Endothelial cell of umbilical vein (primary cell): ENCODE measurements around the gene UBA5. TPM values are rescaled to one million over a fixed set of nuclear protein-coding genes. Genes with fewer than 3 reads are reported as not detected.

ENCODE experiments used
- BruUV-seq: library from RNA; stranded (reverse); fragments of 400-500 nt; replicated peaks from 2 replicates; lab custom pipeline; 2021; lab: Mats Ljungman, UMichigan
- CTCF ChIA-PET: fragments of 300-600, 350-600 bp; sonication (Branson Sonifier 250); formaldehyde crosslinking; loops from one replicate; lab custom pipeline; 2021; ENCODE audit warnings: antibody characterized with exemption, inconsistent platforms; lab: Charles Lee
- POLR2A ChIA-PET: fragments of 300-600, 350-600 bp; sonication (Branson Sonifier 250); formaldehyde crosslinking; loops from one replicate; lab custom pipeline; 2021; ENCODE audit warnings: antibody characterized with exemption, inconsistent platforms; lab: Charles Lee
- DNase-seq: peaks from one replicate; pipeline ENCODE4 v3.0.0-alpha.2; 2011; ENCODE audit warnings: low read depth, low spot score
- FAIRE-seq: peaks from 2 replicates; lab custom pipeline; 2011; peaks lifted over from hg19 to GRCh38; lab: Jason Lieb, UNC
- H2AFZ ChIP-seq: 2 replicates; pipeline ENCODE4 v1.6.0; 2012; ENCODE audit warnings: low read depth, low read length, control low read depth, inconsistent platforms
- H3K27ac ChIP-seq: 2 replicates; pipeline ENCODE4 v1.5.1; 2011; ENCODE audit warnings: low read depth, mild to moderate bottlenecking, control low read depth, low read length, moderate library complexity; ENCODE audit not compliant: insufficient read depth
- H3K27me3 ChIP-seq, 2 experiments: 2 replicates each; pipeline versions ENCODE4 v1.6.0 to v1.6.1; 2011; ENCODE audit warnings: low read length in 2 of 2, mixed read lengths in 1 of 2; ENCODE audit not compliant: control insufficient read depth in 2 of 2, insufficient read depth in 2 of 2
- H3K36me3 ChIP-seq, 2 experiments: 2 replicates in 1 of 2; 3 replicates in 1 of 2; pipeline ENCODE4 v1.5.1; 2011; ENCODE audit warnings: low read length in 2 of 2, mild to moderate bottlenecking in 1 of 2, moderate library complexity in 1 of 2; ENCODE audit not compliant: control insufficient read depth in 2 of 2, insufficient read depth in 2 of 2; ENCODE audit errors: extremely low read depth in 1 of 2
- H3K4me1 ChIP-seq: 3 replicates; pipeline ENCODE4 v1.5.1; 2011; ENCODE audit warnings: mild to moderate bottlenecking, low read length; ENCODE audit not compliant: control insufficient read depth, insufficient read depth; ENCODE audit errors: extremely low read depth
- H3K4me2 ChIP-seq: 2 replicates; pipeline ENCODE4 v1.6.1; 2011; ENCODE audit warnings: low read length, control low read depth, mixed read lengths; ENCODE audit not compliant: insufficient read depth
- H3K4me3 ChIP-seq, 3 experiments: fragments of 200-600 bp in 1 of 3; sonication (generic), shearing (Covaris generic) in 1 of 3; replicated peaks in 1 of 3; 2 replicates each; pipeline ENCODE4 v1.5.1; 2011 to 2016; ENCODE audit warnings: control low read depth in 3 of 3, low read length in 3 of 3, mild to moderate bottlenecking in 2 of 3, inconsistent platforms in 1 of 3, low read depth in 1 of 3, moderate library complexity in 1 of 3; ENCODE audit not compliant: insufficient read depth in 1 of 3
- H3K79me2 ChIP-seq: 2 replicates; pipeline ENCODE4 v1.6.0; 2012; ENCODE audit warnings: low read length, inconsistent platforms; ENCODE audit not compliant: control insufficient read depth, insufficient read depth
- H3K9ac ChIP-seq: replicated peaks from 2 replicates; pipeline ENCODE3; 2011; ENCODE audit warnings: low read length, control low read depth; ENCODE audit not compliant: insufficient read depth; ENCODE audit errors: extremely low read depth
- H3K9me1 ChIP-seq: replicated peaks from 3 replicates; pipeline ENCODE4 v1.6.0; 2011; ENCODE audit warnings: mild to moderate bottlenecking, low read length; ENCODE audit not compliant: control insufficient read depth, insufficient read depth; ENCODE audit errors: extremely low read depth
- H3K9me3 ChIP-seq: replicated peaks from 2 replicates; pipeline ENCODE4 v1.5.1; 2012; ENCODE audit warnings: low read length, inconsistent platforms; ENCODE audit not compliant: control insufficient read depth, insufficient read depth
- H4K20me1 ChIP-seq: replicated peaks from 2 replicates; pipeline ENCODE3; 2011; ENCODE audit warnings: mild to moderate bottlenecking, low read length; ENCODE audit not compliant: control insufficient read depth, insufficient read depth; ENCODE audit errors: extremely low read depth
- EZH2 ChIP-seq: IDR thresholded peaks from 2 replicates; pipeline ENCODE4 v1.6.1; 2012; ENCODE audit warnings: borderline replicate concordance, low read depth, mild to moderate bottlenecking, moderate library complexity, low read length, inconsistent platforms; ENCODE audit not compliant: severe bottlenecking
- FOS ChIP-seq: IDR thresholded peaks from 2 replicates; pipeline ENCODE4 v1.6.1; 2011; ENCODE audit warnings: mild to moderate bottlenecking, low read length, moderate library complexity, borderline replicate concordance; ENCODE audit not compliant: insufficient read depth
- JUN ChIP-seq: IDR thresholded peaks from 2 replicates; pipeline ENCODE4 v1.6.1; 2011; ENCODE audit warnings: borderline replicate concordance, low read depth; ENCODE audit not compliant: insufficient read length, insufficient read depth
- MAX ChIP-seq: IDR thresholded peaks from 2 replicates; pipeline ENCODE4 v1.6.1; 2011; ENCODE audit not compliant: insufficient read depth, insufficient read length
- MYC ChIP-seq: IDR thresholded peaks from one replicate; pipeline ENCODE4 v1.6.1; 2011; ENCODE audit warnings: mild to moderate bottlenecking, low read depth, low read length
- POLR2A ChIP-seq: IDR thresholded peaks from 2 replicates; pipeline ENCODE4 v1.6.1; 2012; ENCODE audit warnings: low read depth, mild to moderate bottlenecking, control low read depth, low read length
- POLR2AphosphoS5 ChIP-seq: IDR thresholded peaks from 2 replicates; pipeline ENCODE4 v1.6.1; 2012; ENCODE audit warnings: low read depth, mild to moderate bottlenecking, control low read depth, low read length, moderate library complexity; ENCODE audit not compliant: insufficient read depth
- dilution Hi-C: fragments of 300-500 bp; cut with MboI; formaldehyde crosslinking; loops from one replicate; pipeline ENCODE4 v1.15.0; 2019; ENCODE audit warnings: low sequenced_read_pairs; ENCODE audit not compliant: extremely low pct_ligation_motif_present
- intact Hi-C: fragments of 100-400 bp; cut with micrococcal nuclease; formaldehyde crosslinking; loops from one replicate; pipeline ENCODE4 v1.10.0; 2022
- polyA plus RNA-seq, 4 experiments: library from polyadenylated mRNA; depleted of rRNA in 3 of 4; stranded (reverse) in 3 of 4; unstranded in 1 of 4; fragments of >200 nt; gene quantifications; 2 replicates each; pipeline versions ENCODE4 v1.2.1 to v1.2.3, GENCODE V29; 2011 to 2012; ENCODE audit warnings: missing spikeins in 1 of 4
- total RNA-seq: library from RNA; stranded (reverse); gene quantifications from 2 replicates; pipeline ENCODE4 v1.2.3, GENCODE V29; 2021
- TF ChIP-seq, protein P1 (sequence below), 2 donors: IDR thresholded peaks; 1 replicate in 1 of 2; 2 replicates in 1 of 2; pipeline ENCODE4 v1.5.1; 2011; ENCODE audit warnings: low read length in 2 of 2, mild to moderate bottlenecking in 2 of 2, moderate library complexity in 2 of 2, control low read depth in 1 of 2, inconsistent platforms in 1 of 2, low read depth in 1 of 2; ENCODE audit not compliant: insufficient read depth in 1 of 2; ENCODE audit errors: extremely low read depth in 1 of 2

UBA5 gene
- total and polyA plus RNA-seq, 2 donors (not counting 3 experiments of a cell fraction or from before 2014, with no cell fraction given), result 19.7 to 38.1 TPM

DNA sequence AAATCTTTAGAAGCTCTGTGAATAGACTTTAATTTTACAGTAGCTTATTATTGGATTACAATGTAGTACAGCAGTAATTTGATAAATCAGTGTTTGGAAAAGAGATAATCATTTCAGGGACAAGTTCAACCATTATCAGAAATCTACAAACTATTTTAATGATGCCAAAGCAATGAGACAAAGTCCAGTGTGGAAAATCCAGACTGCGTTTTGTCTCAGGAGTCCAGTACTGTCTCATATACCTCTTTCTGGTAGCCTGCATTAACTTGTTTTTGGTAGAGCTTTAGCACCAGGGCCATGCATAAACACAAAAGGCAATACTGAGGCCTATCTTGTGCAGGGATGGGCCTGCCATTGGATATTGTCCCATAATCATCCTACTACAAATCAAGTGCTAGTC lies 43.3 kb upstream of the UBA5 start:
- intact Hi-C loops, result no loop called here
- no peaks in the 10 kb centered on the region for H3K27me3 ChIP-seq
- peaks cover 14% of the 10 kb centered on the region for H3K4me1 ChIP-seq
- no peaks in the 10 kb centered on the region for H3K79me2 ChIP-seq
- ChIA-PET POLR2A (no interaction called here), CTCF (no interaction called here)
- H2AFZ ChIP-seq, result no peak overlapping the region
- FAIRE-seq, result no peak
- H3K4me3 ChIP-seq, result no peak overlapping the region
- no peak for DNase-seq
- H3K9me3 ChIP-seq, result no peaks in the 10 kb centered on the region
- no peaks in the 10 kb centered on the region for H3K36me3 ChIP-seq
- no peak for TF ChIP-seq JUN
- no peak for TF ChIP-seq POLR2A
- no peak for TF ChIP-seq EZH2
- TF ChIP-seq, protein P1, sequence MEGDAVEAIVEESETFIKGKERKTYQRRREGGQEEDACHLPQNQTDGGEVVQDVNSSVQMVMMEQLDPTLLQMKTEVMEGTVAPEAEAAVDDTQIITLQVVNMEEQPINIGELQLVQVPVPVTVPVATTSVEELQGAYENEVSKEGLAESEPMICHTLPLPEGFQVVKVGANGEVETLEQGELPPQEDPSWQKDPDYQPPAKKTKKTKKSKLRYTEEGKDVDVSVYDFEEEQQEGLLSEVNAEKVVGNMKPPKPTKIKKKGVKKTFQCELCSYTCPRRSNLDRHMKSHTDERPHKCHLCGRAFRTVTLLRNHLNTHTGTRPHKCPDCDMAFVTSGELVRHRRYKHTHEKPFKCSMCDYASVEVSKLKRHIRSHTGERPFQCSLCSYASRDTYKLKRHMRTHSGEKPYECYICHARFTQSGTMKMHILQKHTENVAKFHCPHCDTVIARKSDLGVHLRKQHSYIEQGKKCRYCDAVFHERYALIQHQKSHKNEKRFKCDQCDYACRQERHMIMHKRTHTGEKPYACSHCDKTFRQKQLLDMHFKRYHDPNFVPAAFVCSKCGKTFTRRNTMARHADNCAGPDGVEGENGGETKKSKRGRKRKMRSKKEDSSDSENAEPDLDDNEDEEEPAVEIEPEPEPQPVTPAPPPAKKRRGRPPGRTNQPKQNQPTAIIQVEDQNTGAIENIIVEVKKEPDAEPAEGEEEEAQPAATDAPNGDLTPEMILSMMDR (IDR thresholded peaks at IDR 0.05; ENCODE audit: extremely low read depth in 1 of 2, insufficient read depth in 1 of 2, low read depth in 1 of 2, low read length in 2 of 2), result no peak
- no peak for TF ChIP-seq MAX
- H3K4me2 ChIP-seq, result no peak overlapping the region
- dilution Hi-C loops, result no loop called here
- H3K9me1 ChIP-seq, result no peaks in the 10 kb centered on the region
- no TSS peak for BruUV-seq
- no peak overlapping the region for H3K9ac ChIP-seq
- H3K27ac ChIP-seq, result no peak overlapping the region
- H4K20me1 ChIP-seq, result no peaks in the 10 kb centered on the region

- H3K9me1 ChIP-seq, result no peaks in the 10 kb centered on the region
- peak overlapping the region; percentile 85 for H3K27ac ChIP-seq
- H3K79me2 ChIP-seq, result no peaks in the 10 kb centered on the region
- POLR2A ChIA-PET, result no interaction called here
- BruUV-seq, result no TSS peak
- intact Hi-C loops (loop anchor here (1.0 kb wide), 2 partner anchors 8 to 28 kb away; no protein-coding TSS in a partner anchor), dilution Hi-C loops (no loop called here)
- no peaks in the 10 kb centered on the region for H3K9me3 ChIP-seq
- peak overlapping the region; percentile 94 for H3K4me2 ChIP-seq
- no peak overlapping the region for H2AFZ ChIP-seq
- peaks cover 0 to 2% of the 10 kb centered on the region in 2 experiments for H3K36me3 ChIP-seq
- H3K27me3 ChIP-seq, result no peaks in the 10 kb centered on the region
- H3K9ac ChIP-seq, result no peak overlapping the region
- CTCF ChIA-PET, result no interaction called here
- no peak overlapping the region for H3K4me3 ChIP-seq
- TF ChIP-seq MYC, result no peak
- no peak for TF ChIP-seq FOS
- TF ChIP-seq POLR2AphosphoS5, result peak; percentile 18
- no peak for TF ChIP-seq EZH2
- TF ChIP-seq JUN, result peak; percentile 13
- FAIRE-seq (peak; percentile 68), DNase-seq (peak; percentile 73)
- peaks cover 33% of the 10 kb centered on the region for H3K4me1 ChIP-seq
- no peaks in the 10 kb centered on the region for H4K20me1 ChIP-seq
Measured at GRCh38 chr3:132622148-132622547, 38.0 kb upstream of the UBA5 start.
